CMK (cell line): ENCODE data around the gene LIPM.
A peak's percentile ranks its signal among the peaks of the same experiment; 100 is the strongest.

ENCODE experiments used
- DNase-seq: peaks from one replicate; pipeline ENCODE4 v3.0.0-alpha.2; 2010; ENCODE audit warnings: low read depth

LIPM gene, protein sequence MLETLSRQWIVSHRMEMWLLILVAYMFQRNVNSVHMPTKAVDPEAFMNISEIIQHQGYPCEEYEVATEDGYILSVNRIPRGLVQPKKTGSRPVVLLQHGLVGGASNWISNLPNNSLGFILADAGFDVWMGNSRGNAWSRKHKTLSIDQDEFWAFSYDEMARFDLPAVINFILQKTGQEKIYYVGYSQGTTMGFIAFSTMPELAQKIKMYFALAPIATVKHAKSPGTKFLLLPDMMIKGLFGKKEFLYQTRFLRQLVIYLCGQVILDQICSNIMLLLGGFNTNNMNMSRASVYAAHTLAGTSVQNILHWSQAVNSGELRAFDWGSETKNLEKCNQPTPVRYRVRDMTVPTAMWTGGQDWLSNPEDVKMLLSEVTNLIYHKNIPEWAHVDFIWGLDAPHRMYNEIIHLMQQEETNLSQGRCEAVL

DNA sequence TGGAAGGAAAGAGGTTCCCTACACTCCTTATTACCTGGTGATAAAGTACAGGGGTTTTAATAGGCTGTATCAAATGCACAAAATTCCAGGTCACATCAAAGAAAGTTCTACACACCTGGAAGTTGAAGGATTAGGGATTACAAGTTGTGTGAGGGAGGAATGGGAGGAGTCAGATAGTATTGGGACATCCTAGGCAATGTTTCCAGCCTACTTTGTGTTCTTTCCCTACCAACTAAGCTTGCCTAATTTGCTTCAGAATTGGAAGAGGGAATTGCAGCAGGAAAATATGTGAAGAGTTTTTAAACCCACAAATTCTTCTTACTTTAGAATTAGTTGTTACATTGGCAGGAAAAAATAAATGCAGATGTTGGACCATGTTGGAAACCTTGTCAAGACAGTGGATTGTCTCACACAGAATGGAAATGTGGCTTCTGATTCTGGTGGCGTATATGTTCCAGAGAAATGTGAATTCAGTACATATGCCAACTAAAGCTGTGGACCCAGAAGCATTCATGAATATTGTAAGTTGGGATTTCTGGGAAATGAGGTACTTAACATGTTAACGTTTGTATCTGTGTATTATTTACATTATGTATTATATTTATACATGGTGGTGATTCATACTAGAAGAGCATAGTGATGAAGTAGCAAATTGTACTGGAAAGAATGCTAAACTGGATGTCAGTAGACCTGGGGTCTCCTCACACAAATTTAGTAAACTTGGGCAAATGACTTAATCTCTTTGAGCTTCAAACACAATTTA is at the start of gene LIPM:
Gene LIPM, plus strand, starts transcription at position 208 of the 763 bp plus-strand sequence. Its CDS starts 167 bp downstream, at position 375.
- no peak for DNase-seq

DNA sequence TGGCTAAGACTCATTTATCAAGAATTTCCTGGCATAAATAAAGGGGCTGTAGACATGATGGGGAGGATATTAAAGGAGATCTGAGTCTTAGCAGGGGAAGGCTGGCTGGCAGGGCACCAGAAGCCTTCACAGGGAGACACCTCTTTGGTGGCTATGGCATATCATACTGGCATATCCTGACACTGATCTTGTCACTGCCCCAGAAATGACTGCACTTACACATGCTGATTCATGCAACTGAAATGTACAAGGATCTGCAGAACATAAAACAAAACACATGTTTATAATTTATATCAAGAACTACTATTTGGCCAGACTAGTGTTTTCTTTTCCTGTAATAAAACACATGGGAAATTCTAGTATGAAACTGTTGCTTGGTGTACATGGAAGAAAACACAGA is 48.2 kb upstream of the LIPM start:
- DNase-seq: no peak

DNA sequence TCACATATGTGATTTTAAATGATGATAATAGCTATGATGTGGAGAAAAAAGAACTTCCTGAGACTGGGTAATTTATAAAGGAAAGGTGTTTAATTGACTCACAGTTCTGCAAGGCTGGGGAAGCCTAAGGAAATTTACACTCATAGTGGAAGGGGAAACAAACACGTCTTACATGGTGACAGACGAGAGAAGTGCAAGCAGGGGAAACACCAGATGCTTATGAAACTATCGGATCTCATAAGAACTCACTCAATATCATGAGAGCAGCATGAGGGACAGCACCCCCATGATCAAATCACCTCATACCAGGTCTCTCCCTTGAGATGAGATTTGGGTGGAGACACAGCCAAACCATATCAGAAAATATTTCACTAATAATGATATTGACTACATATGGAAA is 46.8 kb upstream of the LIPM start:
- no peak for DNase-seq

DNA sequence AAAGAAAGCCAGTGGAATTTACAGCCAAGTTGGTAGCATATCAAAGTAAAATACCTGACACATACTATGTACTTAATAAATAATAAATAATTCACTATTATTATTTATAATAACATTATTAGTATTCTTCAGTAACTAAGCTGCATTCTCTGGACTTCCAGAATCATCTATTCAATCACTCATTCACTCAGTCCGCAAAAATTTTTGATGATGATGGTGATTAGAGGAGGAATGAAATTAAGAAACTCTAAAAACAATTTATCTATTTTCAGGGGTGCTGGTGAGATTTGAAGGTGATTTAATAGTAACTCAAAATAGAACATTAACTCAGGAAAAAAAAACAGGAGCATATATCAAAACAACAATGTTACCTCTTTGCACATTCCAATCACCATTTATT is 45.9 kb upstream of the LIPM start:
- no peak for DNase-seq

DNA sequence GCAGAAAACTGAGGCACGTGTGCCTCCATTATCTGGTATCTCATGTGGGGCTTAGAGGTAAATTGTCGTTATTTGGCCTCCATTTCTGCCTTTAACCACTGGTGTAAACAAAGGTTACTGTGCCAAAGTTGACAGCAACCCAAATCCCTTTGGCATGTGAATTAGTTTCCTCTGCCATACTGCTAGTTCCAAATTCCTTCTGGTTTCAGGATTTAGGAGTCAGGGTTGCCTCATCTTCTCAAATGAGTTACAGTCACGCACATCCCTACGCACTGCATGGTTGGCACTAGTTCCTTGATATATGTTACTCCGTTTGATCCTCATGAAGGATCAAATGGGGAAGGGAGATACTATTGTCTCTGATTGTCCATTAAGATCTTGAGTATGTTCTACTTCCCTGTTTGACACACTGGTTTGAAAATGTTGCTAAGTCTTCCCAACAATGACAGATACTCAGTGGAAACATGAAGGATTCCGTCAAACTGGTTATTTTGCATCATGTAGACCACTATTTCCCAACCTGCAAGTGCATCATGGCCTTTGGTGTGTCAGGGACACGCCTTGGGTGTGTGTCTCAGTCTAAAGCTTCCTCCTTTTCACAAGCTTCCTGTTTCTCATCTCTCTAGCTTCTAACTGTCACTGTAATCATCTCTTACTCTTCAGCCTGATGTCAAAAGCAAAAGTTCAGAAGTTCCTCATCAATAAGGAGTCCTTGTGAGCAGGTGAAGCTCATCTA is 43.0 kb upstream of the LIPM start, which contains the start of gene LIPN:
Gene LIPN, plus strand, starts transcription at position 655 of the 736 bp plus-strand sequence. CDS start 1,386 bp downstream, outside the sequence.
- DNase-seq: no peak

DNA sequence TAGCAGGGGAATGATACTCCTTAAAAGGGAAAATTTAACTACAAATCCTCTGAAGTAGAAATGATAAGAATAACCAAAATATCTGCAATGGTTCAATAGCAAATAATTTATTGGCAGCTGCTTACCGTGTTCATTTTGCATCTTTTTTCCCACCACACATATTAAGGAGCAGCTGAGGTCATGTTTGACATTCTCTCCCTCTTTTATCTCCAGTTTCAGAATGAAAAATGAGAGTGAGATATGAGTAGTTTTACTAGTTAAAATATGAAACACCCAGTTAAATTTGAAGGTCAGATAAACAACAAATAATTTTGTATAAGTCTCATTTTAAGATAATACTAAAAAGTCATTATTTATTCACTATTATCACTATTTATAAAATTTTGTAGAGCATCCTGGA is 39.6 kb upstream of the LIPM start:
- DNase-seq: no peak

DNA sequence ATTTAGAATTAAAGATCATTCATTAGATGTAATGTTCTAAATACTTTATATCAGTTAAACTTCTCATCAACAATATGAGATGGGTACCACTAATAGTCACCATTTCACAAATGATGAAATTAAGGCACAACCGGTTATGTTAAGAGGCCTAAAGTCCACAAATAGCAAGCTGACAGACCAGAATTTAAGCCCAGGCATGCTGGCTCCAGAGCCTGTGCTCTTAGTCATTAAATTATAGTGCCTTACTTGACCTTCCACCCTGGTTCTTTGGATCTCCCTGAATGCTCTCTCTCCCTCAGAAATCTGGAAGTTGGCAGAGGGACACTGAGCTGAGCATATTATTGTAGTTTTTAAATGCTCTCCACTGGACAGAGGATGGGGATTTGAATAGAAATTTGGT is 39.1 kb upstream of the LIPM start:
- DNase-seq: no peak

DNA sequence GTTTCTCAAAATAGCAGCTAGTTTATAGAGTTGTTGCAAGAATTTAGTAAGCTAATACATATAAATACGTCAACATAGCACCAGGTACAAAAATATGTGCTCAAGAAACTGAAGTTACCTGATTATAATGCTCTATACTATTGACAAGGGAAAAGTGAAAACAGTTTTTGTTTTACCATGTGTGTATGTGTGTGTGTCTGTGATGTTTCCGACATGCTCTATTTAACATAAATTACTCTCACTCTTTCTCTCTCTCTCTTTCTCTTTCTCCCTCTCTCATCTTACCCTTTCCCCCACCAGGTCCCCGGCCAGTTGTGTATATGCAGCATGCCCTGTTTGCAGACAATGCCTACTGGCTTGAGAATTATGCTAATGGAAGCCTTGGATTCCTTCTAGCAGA is 38.4 kb upstream of the LIPM start:
- no peak for DNase-seq

DNA sequence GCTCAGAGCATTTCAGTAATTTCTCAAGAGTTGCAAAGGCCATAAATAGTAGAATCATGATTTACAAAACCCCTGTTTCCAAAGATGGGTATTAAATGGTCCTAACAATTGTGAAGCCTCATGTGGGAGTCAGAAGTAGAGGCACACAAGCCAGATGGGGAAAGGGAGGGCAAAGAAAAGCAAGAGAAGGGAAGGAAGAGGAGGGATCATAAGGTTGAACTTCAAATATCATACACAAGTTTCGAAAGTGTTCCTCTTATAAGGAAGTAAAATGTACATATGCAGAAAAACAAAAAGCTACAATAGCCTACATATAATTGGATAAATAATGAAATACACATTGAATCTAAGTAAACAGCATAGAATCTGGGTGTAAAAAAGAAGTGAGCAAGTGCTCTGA is 36.7 kb upstream of the LIPM start:
- no peak for DNase-seq

DNA sequence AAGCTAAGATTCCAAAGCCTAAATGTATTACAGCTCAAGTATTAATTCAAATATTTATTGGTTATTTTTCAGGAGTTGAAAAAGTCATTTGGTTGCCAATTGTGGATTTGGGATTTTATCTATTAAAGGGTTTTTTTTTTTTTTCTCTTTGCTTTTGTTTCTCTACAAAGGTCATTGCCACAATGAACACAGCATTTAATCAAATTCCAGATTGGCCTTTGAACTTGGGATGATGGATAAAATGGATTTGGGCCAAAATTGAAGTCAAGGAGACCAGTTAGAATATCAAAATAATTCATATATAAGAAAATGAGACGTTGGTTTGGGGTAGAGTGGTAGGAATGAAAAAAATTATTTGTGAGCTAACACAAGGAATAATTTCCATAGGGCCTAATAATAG is 33.1 kb upstream of the LIPM start:
- DNase-seq: no peak

DNA sequence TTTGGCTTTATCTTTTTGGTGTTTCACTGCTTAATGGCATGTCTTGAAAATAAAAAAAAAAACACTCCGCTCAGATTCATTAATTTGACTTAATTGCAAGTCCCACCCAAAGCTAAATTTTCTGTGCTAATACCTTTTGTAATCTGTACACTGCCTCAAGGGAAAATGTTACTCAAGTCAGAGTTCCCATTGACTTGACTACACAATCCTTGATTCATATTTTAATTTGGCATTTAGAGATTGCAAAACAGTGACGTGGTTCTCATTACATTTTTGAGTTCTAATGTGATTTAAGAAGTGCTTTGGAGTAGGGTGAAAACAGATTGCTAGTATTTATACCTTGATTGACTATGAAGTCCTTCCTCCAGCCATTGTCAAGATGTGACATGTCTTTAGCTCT is 21.3 kb upstream of the LIPM start:
- DNase-seq: no peak

DNA sequence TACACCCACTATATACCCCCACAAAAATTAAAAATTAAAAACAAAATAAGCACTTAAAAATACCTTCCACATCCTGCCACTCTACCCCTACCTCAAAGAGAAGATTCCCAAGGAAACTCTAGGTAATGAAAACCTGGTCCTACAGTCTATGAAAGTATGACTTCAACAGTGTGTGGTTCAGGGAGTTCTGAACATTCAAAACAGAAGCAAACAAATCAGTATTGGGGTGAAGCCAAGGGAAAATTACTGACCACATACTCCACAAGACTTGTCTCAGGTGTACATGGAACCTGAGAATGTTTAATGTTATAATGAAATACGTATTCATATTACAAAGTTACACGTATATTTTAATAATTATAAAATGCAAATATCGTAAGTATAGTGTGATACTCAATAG is 20.3 kb upstream of the LIPM start:
- no peak for DNase-seq

DNA sequence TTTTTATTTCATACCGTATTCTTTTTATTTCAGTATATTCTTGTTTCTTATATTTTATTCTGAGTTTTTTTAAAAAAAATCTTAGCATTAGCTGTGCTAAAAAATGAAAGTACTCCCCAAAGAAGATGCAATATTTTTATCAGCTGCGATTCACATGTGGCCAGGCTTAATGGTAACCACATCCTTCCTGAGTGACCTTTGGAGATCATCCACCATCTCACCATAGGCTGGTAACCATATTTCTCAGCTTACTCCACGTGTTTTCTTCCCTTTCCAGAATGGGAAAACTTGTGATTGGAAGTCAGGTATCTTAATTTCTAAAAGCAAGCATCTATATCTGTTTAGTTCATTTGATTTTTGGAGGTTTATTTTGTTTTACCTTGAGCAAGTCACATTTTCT is 18.8 kb upstream of the LIPM start:
- peak; percentile 53 for DNase-seq

DNA sequence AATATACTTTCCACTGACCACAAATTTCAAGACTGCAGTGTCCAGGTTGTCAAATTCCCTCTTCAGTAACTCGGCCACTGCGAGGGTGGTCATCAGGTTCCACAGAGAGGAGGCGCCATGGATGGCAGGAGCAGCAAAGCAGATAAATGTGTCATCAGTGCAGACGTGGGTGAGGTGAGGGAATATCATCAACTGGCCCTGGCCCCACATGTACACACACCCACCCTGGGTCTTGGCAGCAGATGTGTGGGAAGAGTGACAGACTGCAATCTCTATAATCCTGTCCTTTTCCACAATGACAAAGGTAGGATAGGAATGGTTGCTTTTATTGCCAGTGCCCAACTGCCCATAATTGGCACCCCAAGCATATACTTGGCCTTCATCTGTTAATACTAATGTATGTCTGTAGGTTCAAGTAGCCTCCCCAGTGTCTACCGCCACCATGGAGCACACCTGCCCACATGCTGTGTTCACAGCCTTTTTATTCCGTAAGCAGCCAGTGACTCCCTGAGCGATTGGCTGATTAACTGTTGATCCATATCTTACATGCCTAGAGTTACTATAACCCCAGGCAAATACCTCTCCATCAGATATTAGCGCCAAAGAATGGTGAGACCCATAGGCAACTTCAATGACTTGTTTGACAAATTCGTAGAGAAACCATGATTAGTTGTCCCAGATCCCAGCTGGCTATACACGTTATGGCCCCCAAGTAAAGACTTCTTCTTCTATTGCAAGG is 16.3 kb upstream of the LIPM start:
- DNase-seq: no peak

DNA sequence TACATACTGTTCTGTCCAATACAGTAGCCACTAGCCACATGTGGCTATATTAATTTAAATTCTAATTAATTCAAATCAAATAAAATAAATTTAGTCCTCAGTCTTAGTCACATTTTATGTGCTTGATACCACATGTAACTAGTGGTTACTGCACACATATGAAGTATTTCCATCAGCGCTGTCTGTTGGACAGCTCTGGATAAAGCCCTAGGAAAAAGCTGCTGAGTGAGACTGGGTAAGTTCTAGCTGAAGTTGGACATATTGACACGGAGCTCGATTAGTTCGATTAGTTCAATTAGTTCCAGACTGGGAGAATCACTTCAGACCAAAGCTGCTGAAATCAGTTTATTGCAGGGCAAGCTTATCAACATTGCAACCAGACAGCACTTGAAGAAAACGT is 15.1 kb upstream of the LIPM start:
- DNase-seq: no peak

DNA sequence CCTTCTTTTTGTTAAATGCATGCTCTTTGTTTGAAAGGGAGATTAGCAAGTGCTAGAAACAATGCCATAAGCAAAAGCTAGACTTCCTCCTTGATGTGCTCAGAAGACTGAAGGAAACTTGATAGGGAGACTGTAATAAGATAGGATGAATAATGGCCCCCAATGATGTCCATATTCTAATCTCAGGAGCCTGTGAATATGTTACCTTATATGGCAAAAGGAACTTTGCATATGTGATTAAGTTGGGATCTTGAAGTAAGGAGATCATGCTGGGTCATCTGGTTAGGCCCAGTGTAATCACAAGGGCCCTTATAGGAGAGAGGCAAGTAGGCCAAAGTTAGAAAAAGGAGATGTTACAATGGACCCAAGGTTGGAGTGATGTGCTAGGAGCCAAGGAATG is 13.6 kb upstream of the LIPM start:
- no peak for DNase-seq

DNA sequence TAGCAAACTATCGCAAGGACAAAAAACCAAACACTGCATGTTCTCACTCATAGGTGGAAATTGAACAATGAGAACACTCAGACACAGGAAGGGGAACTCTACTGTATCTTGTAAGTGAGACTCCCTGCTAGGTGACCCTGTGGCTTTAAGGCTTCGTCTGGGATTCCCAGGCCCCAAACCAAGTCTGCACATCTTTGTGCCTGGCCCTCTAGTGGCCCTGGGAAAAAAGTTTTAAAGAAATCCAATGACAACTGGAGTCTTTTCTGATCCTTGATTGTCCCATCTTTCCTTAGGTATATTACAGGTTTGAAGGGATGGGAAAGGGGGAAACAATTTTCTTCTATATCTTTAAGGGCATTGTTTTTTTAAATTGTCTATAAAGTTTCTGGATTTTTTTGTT is 10.6 kb upstream of the LIPM start:
- DNase-seq: no peak

DNA sequence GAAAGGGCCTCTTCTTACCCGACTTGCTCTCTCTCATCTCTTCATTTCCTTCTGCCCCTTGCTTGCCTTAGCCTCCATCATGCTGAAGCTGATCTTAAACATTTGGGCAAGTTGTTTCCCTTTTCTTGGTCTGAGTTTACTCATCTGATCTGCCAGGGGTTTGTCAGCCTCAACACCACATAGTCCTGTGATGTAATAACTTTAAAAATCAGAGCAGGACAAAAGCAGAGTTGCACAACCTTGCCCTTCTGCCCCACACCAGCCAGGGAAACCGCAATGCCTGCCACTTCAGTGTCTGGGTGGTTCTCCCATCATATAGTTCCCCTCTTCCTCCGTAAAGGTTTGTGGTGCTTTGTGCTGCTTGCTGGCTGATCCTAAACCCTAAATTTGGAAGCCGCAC is 9.9 kb upstream of the LIPM start:
- no peak for DNase-seq

DNA sequence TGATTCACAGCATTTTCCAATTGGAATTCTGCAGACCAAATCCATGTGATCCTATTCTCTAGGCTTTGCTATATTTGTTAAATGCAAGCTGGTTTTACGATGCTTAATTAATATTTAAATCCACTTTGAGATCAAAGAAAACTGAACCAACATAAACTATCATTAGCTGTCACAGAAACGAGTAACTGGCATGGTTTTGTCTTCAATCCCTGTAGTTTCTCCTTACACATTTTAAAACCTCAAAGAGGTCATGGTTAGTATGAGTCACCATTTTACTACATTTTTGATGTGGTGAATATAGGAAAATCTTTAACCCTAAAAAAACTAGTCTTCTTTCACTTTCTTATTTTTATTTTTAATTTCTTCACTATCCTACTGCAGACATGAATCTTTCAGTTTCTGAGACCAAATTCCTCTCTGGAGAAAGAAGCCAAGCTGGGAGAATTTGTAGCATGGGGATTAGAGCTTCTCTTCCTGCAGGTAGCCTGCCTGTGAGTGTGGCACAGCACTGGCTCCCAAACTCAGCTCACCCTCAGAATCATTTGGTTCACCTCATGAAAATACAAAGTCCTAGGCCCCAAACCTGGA is 8.7 kb upstream of the LIPM start:
- no peak for DNase-seq

DNA sequence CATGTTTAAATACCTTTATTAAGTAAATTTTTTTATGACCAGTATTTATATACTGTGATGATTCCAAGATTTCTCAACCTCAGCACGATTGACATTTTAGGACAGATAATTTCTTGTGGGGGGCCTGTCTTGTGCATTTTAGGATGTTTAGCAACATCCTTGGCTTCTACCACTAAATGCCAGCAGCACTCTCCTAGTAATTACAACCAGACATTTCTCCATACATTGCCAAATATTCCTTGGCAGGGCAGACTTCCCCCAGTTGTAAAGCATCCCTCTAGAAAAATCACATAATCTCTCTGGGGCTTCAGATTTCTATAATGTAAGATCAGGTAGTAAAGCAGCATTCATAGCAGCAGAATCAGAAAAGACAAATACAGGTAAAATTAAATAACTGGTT is 7.8 kb upstream of the LIPM start:
- no peak for DNase-seq
